NCI-H460 (cell line): ENCODE data around the gene NRCAM. TPM values are rescaled to one million over a fixed set of nuclear protein-coding genes. Genes with fewer than 3 reads are reported as not detected.
A peak's percentile ranks its signal among the peaks of the same experiment; 100 is the strongest.

Source experiments
- DNase-seq: peaks from one replicate; pipeline ENCODE4 v3.0.0-alpha.2; 2016; ENCODE audit warnings: low read depth; ENCODE audit errors: extremely low read depth
- total RNA-seq: library from RNA; depleted of rRNA; stranded (reverse); fragments of >200 nt; shearing (Covaris generic); gene quantifications from 2 replicates; pipeline ENCODE4 v1.2.3, GENCODE V29; 2014; rRNA removed

Gene NRCAM
- total RNA-seq, 1 experiment from 2014 or later: 158 TPM

DNA sequence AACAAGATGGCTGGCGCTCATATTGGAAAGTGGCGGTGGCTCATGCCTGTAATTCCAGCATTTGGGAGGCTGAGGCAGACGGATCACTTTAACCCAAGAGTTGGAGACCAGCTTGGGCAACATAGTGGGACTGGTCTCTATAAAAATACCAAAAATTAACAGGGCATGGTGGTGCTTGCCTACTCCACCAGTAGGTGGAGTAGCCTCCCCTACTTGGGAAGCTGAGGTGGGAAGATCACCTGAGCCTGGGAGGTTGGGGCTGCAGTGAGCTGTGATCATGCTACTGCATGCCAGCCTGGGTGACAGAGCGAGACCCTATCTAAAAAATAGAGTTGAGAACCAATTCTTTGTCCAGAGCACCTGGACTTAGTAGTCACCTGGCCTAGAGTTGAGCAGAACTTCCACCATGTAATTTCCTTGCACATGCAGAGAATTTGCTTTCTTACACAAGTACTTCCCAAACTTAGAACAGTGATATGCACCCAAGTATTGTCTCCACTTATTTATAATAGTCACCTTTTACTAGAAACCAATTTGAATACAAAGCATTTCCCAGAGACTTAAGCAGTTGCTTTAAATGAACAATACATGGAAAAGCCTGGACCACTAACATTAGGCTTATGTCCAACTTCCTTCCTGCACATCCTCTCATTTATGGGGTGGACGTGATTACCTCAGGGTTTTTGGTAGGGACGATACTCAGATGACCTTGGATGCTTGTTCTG is 342.0 kb downstream of the NRCAM start:
- DNase-seq: no peak

DNA sequence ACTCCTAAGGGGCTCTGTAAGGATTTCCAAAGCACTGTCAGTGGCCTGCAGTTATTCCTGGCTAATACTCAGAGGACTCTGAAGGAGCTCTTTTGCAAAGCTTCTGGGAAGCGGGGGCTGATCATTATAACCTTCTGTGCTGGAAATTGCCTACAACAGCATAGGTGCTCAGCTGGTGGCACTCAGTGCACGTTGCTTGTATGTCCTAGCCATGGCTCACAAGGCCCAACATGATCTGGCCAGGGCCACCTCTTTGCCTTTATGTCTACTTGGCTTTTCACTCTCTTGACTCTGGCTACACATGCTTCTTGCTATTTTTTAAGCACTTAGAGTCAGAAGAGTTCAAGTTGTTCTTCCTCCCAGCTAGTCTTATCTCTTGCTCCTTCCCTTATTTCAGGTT is 343.6 kb downstream of the NRCAM start:
- no peak for DNase-seq

- DNase-seq: peak; percentile 35
Observed at GRCh38 chr7:108109221-108109908, 346.9 kb downstream of the NRCAM start.

DNA sequence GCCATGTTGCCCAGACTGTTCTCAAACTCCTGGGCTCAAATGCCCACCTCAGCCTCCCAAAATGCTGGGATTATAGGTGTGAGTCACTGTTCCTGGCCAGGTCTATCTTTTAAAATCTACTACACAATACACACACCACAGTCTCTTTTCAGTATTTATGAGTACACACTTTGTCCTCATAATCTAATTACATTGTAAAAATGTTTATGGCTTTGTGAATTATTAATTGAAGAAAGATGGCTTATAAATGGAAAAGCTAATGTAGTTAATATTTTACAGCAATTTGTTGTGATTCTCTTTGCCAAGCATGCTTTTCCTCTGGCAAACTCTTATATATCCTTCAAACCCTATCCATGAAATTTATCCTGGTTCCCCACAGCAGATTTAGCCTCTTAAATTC is 348.1 kb downstream of the NRCAM start:
- DNase-seq: no peak

GRCh38 chr7:108104324-108104723 is 351.9 kb downstream of the NRCAM start:
- no peak for DNase-seq

GRCh38 chr7:108103558-108104298 is 352.5 kb downstream of the NRCAM start:
- DNase-seq: peak; percentile 40

DNA sequence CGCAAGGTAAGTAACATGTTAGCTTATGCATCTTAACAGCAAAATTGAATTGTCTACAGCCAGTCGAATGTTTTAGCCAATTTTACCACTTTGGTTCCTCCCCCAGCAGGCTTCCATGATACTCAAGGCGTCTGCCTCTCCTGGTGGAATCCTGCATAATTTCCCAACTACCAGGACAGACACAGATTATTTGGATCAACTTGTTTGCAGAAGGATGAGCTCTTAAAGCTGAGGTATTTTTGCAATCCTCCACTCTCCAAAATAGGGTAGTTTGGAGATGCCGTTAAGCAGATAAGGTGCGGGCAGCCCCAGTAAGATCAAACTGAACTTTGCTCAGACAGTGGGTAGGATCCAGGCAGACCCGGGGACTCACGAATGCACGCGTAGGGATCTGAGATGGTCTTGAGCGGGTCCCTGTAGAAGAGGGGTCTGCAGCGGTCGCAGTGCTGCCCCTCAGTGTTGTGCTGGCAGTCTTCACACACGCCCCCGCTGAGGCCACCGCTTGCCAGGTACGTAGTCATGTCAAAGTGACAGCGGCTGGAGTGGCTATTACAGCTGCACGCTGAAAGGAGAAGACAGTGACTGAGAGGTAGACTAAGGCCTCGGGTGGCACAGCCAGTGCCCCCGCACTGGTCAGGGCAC is 353.4 kb downstream of the NRCAM start:
- no peak for DNase-seq

DNA sequence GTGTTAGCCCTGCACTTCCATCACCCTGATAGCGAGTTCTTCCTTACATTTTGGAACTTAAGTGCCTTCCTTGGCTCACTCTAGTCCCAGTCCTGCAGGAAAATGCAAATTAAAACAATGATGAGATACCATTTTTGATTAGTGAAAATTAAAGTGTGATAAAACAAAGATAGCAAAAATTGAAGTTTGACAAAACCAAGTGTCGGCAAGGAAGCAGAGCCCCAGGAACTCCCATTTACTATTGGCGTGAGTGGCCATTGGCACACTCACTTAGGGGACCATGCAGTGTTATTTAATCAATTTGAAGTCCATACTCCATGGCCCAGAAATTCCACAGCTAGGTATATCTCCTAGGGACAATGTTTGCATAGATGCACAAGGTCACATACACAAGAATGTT is 354.5 kb downstream of the NRCAM start:
- DNase-seq: no peak

DNA sequence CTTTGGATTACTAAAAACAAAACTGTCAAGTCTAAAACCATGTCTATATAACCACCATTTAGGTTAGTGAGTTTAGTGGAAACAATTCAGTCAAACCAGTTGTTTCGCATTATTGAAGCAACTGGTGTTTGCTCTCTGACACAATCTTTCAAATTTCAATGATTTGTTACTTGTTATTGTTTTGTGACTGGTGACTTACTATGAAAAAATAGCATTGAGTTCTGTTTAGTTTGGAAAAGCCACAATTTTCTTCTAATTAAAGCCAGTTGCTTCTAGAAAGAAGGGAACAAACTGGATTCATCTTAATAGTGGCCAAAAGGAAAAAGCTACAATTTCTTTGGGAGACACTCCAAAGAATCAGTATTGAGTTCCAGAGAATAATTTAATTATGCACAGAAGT is 356.5 kb downstream of the NRCAM start:
- DNase-seq: no peak

DNA sequence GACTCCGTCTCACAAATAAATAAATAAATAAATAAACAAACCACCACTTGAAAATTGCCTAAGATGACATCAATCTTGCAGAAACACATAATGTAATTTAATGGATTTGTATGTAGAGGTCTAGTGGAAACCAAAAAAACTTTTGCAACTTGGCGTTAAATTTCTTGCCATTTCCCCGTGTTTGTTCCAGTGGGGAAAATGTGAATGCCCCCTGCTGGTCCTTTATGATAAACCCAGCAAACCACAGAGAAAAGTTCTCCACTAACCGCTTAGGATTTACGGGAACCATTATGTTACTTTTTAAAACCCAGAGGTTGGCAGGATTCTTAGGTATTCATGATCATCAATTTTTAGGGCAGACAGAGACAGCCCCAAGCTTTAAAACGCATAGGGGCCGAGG is 358.5 kb downstream of the NRCAM start:
- DNase-seq: peak; percentile 39

Other genes starting within 250 kb of the NRCAM start
- 30.5 and 34.0 TPM in 2 replicates for gene PNPLA8, start 69.7 kb upstream of the NRCAM start, total RNA-seq
- gene THAP5, start 113.3 kb upstream of the NRCAM start, total RNA-seq: 37.9 and 43.7 TPM in 2 replicates
- 18.0 and 24.1 TPM in 2 replicates for gene DNAJB9, start 113.4 kb upstream of the NRCAM start, total RNA-seq